ENCODE results near the gene VSTM2B. TPM values are rescaled to one million over a fixed set of nuclear protein-coding genes. Genes with fewer than 3 reads are reported as not detected.

Gene VSTM2B
- total and polyA plus RNA-seq, 2 of the 13 experiments (the other 11 are each of a cell fraction or from before 2014, with no cell fraction given) = not detected

DNA sequence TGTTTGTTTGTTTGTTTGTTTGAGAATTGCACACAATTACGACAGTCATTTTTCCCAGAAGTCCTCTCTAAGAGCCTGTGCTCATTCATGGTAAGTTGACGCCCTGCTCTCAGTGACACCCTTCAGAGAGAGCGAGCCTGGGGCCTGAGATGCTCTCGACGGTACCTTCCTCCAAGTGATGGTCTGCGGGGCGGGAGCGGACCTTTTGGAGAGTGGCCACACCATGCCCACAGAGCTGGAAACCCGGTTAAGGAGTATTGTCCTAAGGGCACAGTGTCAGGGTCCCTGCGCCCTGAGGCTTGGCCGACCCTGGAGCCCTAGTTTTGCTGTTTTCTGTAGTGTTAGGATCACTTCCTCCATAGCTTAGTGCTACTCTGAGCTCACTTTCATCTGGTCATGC, 83.8 kb downstream of the VSTM2B start (continued):
- TF ChIP-seq, protein P1, sequence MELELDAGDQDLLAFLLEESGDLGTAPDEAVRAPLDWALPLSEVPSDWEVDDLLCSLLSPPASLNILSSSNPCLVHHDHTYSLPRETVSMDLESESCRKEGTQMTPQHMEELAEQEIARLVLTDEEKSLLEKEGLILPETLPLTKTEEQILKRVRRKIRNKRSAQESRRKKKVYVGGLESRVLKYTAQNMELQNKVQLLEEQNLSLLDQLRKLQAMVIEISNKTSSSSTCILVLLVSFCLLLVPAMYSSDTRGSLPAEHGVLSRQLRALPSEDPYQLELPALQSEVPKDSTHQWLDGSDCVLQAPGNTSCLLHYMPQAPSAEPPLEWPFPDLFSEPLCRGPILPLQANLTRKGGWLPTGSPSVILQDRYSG (CRISPR knock-in tag; IDR thresholded peaks at IDR 0.05) = no peak
- TF ChIP-seq, protein P2, sequence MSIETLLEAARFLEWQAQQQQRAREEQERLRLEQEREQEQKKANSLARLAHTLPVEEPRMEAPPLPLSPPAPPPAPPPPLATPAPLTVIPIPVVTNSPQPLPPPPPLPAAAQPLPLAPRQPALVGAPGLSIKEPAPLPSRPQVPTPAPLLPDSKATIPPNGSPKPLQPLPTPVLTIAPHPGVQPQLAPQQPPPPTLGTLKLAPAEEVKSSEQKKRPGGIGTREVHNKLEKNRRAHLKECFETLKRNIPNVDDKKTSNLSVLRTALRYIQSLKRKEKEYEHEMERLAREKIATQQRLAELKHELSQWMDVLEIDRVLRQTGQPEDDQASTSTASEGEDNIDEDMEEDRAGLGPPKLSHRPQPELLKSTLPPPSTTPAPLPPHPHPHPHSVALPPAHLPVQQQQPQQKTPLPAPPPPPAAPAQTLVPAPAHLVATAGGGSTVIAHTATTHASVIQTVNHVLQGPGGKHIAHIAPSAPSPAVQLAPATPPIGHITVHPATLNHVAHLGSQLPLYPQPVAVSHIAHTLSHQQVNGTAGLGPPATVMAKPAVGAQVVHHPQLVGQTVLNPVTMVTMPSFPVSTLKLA (IDR thresholded peaks at IDR 0.05) = no peak
- TF ChIP-seq, protein P3, sequence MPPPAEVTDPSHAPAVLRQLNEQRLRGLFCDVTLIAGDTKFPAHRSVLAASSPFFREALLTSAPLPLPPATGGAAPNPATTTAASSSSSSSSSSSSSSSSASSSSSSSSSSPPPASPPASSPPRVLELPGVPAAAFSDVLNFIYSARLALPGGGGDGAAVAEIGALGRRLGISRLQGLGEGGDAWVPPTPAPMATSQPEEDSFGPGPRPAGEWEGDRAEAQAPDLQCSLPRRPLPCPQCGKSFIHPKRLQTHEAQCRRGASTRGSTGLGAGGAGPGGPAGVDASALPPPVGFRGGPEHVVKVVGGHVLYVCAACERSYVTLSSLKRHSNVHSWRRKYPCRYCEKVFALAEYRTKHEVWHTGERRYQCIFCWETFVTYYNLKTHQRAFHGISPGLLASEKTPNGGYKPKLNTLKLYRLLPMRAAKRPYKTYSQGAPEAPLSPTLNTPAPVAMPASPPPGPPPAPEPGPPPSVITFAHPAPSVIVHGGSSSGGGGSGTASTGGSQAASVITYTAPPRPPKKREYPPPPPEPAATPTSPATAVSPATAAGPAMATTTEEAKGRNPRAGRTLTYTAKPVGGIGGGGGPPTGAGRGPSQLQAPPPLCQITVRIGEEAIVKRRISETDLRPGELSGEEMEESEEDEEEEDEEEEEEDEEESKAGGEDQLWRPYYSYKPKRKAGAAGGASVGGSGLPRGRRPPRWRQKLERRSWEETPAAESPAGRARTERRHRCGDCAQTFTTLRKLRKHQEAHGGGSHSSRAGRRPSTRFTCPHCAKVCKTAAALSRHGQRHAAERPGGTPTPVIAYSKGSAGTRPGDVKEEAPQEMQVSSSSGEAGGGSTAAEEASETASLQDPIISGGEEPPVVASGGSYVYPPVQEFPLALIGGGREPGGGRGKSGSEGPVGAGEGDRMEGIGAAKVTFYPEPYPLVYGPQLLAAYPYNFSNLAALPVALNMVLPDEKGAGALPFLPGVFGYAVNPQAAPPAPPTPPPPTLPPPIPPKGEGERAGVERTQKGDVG (CRISPR knock-in tag; IDR thresholded peaks at IDR 0.05; ENCODE audit: borderline replicate concordance) = no peak
- TF ChIP-seq ZBTB7A (CRISPR knock-in tag; IDR thresholded peaks at IDR 0.05) (no peak), KDM1A (CRISPR knock-in tag; IDR thresholded peaks at IDR 0.05) (no peak), SNAI1 (CRISPR knock-in tag; IDR thresholded peaks at IDR 0.05; ENCODE audit: borderline replicate concordance) (no peak)
- TF ChIP-seq, protein P4, sequence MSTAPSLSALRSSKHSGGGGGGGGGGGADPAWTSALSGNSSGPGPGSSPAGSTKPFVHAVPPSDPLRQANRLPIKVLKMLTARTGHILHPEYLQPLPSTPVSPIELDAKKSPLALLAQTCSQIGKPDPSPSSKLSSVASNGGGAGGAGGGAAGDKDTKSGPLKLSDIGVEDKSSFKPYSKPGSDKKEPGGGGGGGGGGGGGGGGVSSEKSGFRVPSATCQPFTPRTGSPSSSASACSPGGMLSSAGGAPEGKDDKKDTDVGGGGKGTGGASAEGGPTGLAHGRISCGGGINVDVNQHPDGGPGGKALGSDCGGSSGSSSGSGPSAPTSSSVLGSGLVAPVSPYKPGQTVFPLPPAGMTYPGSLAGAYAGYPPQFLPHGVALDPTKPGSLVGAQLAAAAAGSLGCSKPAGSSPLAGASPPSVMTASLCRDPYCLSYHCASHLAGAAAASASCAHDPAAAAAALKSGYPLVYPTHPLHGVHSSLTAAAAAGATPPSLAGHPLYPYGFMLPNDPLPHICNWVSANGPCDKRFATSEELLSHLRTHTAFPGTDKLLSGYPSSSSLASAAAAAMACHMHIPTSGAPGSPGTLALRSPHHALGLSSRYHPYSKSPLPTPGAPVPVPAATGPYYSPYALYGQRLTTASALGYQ (CRISPR knock-in tag; IDR thresholded peaks at IDR 0.05) = no peak
- TF ChIP-seq, protein P5, sequence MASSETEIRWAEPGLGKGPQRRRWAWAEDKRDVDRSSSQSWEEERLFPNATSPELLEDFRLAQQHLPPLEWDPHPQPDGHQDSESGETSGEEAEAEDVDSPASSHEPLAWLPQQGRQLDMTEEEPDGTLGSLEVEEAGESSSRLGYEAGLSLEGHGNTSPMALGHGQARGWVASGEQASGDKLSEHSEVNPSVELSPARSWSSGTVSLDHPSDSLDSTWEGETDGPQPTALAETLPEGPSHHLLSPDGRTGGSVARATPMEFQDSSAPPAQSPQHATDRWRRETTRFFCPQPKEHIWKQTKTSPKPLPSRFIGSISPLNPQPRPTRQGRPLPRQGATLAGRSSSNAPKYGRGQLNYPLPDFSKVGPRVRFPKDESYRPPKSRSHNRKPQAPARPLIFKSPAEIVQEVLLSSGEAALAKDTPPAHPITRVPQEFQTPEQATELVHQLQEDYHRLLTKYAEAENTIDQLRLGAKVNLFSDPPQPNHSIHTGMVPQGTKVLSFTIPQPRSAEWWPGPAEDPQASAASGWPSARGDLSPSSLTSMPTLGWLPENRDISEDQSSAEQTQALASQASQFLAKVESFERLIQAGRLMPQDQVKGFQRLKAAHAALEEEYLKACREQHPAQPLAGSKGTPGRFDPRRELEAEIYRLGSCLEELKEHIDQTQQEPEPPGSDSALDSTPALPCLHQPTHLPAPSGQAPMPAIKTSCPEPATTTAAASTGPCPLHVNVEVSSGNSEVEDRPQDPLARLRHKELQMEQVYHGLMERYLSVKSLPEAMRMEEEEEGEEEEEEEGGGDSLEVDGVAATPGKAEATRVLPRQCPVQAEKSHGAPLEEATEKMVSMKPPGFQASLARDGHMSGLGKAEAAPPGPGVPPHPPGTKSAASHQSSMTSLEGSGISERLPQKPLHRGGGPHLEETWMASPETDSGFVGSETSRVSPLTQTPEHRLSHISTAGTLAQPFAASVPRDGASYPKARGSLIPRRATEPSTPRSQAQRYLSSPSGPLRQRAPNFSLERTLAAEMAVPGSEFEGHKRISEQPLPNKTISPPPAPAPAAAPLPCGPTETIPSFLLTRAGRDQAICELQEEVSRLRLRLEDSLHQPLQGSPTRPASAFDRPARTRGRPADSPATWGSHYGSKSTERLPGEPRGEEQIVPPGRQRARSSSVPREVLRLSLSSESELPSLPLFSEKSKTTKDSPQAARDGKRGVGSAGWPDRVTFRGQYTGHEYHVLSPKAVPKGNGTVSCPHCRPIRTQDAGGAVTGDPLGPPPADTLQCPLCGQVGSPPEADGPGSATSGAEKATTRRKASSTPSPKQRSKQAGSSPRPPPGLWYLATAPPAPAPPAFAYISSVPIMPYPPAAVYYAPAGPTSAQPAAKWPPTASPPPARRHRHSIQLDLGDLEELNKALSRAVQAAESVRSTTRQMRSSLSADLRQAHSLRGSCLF (CRISPR knock-in tag; IDR thresholded peaks at IDR 0.05; ENCODE audit: borderline replicate concordance) = no peak
